ENCODE results near the gene UPK2.

DNA sequence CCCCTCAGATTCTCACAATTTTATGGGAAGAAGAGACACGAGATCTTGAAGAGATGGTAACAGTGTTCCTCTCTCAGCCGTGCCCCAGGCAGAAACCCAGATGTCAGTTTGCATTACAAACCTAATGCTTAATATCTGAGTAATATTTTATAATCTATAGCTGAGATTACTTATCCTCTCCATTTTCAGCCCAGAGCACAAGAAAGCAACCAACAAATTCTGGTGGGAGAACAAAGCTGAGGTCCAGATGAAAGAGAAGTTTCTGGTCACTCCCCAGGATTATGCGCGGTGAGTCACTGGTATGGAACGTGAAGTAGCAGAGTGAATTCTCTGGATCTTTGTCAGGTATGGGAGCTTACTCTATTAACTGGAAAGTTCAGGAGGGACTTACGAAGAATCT is 42.7 kb downstream of the UPK2 start:
- TF ChIP-seq, protein P1, sequence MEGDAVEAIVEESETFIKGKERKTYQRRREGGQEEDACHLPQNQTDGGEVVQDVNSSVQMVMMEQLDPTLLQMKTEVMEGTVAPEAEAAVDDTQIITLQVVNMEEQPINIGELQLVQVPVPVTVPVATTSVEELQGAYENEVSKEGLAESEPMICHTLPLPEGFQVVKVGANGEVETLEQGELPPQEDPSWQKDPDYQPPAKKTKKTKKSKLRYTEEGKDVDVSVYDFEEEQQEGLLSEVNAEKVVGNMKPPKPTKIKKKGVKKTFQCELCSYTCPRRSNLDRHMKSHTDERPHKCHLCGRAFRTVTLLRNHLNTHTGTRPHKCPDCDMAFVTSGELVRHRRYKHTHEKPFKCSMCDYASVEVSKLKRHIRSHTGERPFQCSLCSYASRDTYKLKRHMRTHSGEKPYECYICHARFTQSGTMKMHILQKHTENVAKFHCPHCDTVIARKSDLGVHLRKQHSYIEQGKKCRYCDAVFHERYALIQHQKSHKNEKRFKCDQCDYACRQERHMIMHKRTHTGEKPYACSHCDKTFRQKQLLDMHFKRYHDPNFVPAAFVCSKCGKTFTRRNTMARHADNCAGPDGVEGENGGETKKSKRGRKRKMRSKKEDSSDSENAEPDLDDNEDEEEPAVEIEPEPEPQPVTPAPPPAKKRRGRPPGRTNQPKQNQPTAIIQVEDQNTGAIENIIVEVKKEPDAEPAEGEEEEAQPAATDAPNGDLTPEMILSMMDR (IDR thresholded peaks at IDR 0.05; ENCODE audit: extremely low read depth in 1 of 2, insufficient read depth in 1 of 2, low read depth in 1 of 2, low read length in 2 of 2), result no peak
- TF ChIP-seq POLR2A (IDR thresholded peaks at IDR 0.05; ENCODE audit: low read depth, low read length) (no peak), EZH2 (IDR thresholded peaks at IDR 0.05; ENCODE audit: borderline replicate concordance, low read depth, low read length, severe bottlenecking) (no peak), MYC (IDR thresholded peaks at IDR 0.05; ENCODE audit: low read depth, low read length) (no peak), FOS (IDR thresholded peaks at IDR 0.05; ENCODE audit: borderline replicate concordance, insufficient read depth, low read length) (peak; percentile 65), POLR2AphosphoS5 (IDR thresholded peaks at IDR 0.05; ENCODE audit: insufficient read depth, low read depth, low read length) (no peak), JUN (IDR thresholded peaks at IDR 0.05; ENCODE audit: borderline replicate concordance, insufficient read depth, insufficient read length, low read depth) (peak; percentile 41), GATA2 (IDR thresholded peaks at IDR 0.05; ENCODE audit: insufficient read depth, insufficient read length, low read depth, low read length) (no peak)
- TF ChIP-seq, protein P2, sequence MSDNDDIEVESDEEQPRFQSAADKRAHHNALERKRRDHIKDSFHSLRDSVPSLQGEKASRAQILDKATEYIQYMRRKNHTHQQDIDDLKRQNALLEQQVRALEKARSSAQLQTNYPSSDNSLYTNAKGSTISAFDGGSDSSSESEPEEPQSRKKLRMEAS (IDR thresholded peaks at IDR 0.05; ENCODE audit: insufficient read depth, insufficient read length), result no peak
